Right cardiac atrium (tissue), 5 donors: Measurements from ENCODE around the gene PIK3CB. TPM values are rescaled to one million over a fixed set of nuclear protein-coding genes. Genes with fewer than 3 reads are reported as not detected.
A peak's percentile ranks its signal among the peaks of the same experiment; 100 is the strongest.

Experiments used
- ATAC-seq, 2 donors: fragments of 200-7000 bp; cut with Tn5 transposase; one replicate each; pipeline versions ENCODE4 v1.8.0 to v1.9.1; 2020; ENCODE audit warnings: moderate library complexity in 2 of 2, mild to moderate bottlenecking in 1 of 2
- DNase-seq, 3 donors: peaks; one replicate each; pipeline ENCODE4 v3.0.0-alpha.2; 2020
- H3K27ac ChIP-seq: one replicate; pipeline ENCODE4 v1.5.1; 2013; ENCODE audit warnings: mild to moderate bottlenecking, low read length, control low read depth, moderate library complexity
- H3K27me3 ChIP-seq: one replicate; pipeline ENCODE4 v1.6.1; 2013; ENCODE audit not compliant: control insufficient read depth, insufficient read depth
- H3K4me1 ChIP-seq: one replicate; pipeline ENCODE4 v1.6.1; 2013; ENCODE audit warnings: low read length; ENCODE audit not compliant: control insufficient read depth, insufficient read depth
- H3K4me3 ChIP-seq: one replicate; pipeline ENCODE4 v1.5.1; 2013; ENCODE audit warnings: low read length, control low read depth
- H3K9me3 ChIP-seq: one replicate; pipeline ENCODE4 v1.6.1; 2013; ENCODE audit warnings: low read length; ENCODE audit not compliant: control insufficient read depth
- WGBS: extraction: QIAGEN DNeasy Blood & Tissue Kit; methylation state at CpG from one replicate; pipeline ENCODE4 v1.1.7; 2013; 5-methylcytosine and 5-hydroxymethylcytosine counted together
- intact Hi-C, 4 donors: fragments of 100-400 bp; cut with DNase I; formaldehyde crosslinking; loops; one replicate each; pipeline versions ENCODE4 v1.11.0 to v1.14.0; 2022 to 2023
- polyA plus RNA-seq: library from polyadenylated mRNA; stranded (reverse); fragments of 200-250 nt; gene quantifications from one replicate; pipeline ENCODE4 v1.2.3, GENCODE V29; 2013
- total RNA-seq, 4 donors: library from RNA; stranded (reverse); fragmentation: NEBNext Ultra II Directional; extraction: Animal tissue kit (Norgen Biotek cat#: 25700); gene quantifications; one replicate each; pipeline ENCODE4 v1.2.1, GENCODE V29; 2021
- donor health status: healthy with polysubstance abuse.
- donor health status: DM: no; HTN: yes; CAD: no.
- donor health status: DM: no; HTN: no; CAD: no.
- donor health status: DM: no; HTN: yes; CAD: no; lungs with severe emphysema.
- donor health status: DM: yes; HTN: yes; CAD: no.

PIK3CB gene
- total and polyA plus RNA-seq, 5 donors = 12.6 to 33.2 (median 31.9) TPM

- H3K27me3 ChIP-seq = no peaks in the 10 kb centered on the region
- WGBS = 99% methylated on average over 1 of the region's 1 CpG
- H3K4me3 ChIP-seq = no peak overlapping the region
- peaks cover 2% of the 10 kb centered on the region for H3K9me3 ChIP-seq
- ATAC-seq = no peak
- intact Hi-C loops = no loop called here
- DNase-seq = no peak
- no peaks in the 10 kb centered on the region for H3K4me1 ChIP-seq
- H3K27ac ChIP-seq = no peak overlapping the region
These were observed 156.6 kb downstream of the PIK3CB start for GRCh38 chr3:138678086-138678485.

DNA sequence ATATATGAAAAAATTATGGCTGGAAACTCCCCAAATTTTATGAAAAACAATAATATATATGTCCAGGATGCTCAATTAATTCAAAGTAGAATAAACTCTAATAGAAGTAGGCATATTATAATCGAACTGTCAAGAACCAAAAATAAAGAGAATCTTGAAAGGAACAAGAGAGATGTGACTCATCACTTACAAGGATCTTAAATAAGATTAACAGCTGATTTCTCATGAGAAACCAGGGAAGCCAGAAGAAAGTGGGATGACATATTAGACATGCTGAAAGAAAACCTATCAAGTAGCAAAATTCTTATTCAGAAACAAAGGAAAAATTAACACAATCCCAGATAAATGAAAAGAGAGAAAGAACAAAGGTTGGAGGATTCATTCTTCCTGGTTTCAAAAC lies 159.3 kb downstream of the PIK3CB start:
- Histone ChIP-seq H3K27ac (no peak overlapping the region), H3K9me3 (peaks cover 2% of the 10 kb centered on the region), H3K27me3 (no peaks in the 10 kb centered on the region), H3K4me1 (peaks cover 2% of the 10 kb centered on the region), H3K4me3 (no peak overlapping the region)
- WGBS = 94% methylated on average over 1 of the region's 1 CpG
- intact Hi-C loops = no loop called here
- DNase-seq = no peak
- no peak for ATAC-seq

GRCh38 chr3:138673641-138674530 lies 160.8 kb downstream of the PIK3CB start:
- peak in 1 of 2 donors; percentile 48 for ATAC-seq
- Histone ChIP-seq H3K9me3 (peaks cover 2% of the 10 kb centered on the region), H3K4me3 (no peak overlapping the region), H3K27me3 (no peaks in the 10 kb centered on the region), H3K27ac (no peak overlapping the region), H3K4me1 (peaks cover 2% of the 10 kb centered on the region)
- intact Hi-C loops = no loop called here
- 66% methylated on average over 4 of the region's 4 CpGs for WGBS
- DNase-seq = no peak

DNA sequence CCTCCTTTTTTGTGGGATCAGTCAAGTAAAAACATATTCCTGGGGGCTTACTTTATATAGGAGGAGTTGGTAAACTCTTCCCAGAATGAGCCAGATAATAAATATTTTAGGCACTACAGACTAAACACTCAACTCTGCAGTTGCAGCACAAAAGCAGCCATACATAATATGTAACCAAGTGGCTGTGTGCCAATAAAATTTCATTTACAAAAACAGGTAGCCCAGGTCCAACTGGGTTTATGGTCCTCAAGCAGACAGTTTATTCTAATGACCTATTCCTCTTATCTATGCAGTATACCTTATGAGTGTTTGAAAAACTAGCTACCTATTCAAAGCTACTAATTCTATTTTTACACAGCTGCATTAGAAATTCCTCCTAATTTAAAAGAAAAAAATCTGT lies 164.3 kb downstream of the PIK3CB start:
- Histone ChIP-seq H3K27me3 (no peaks in the 10 kb centered on the region), H3K4me3 (no peak overlapping the region), H3K4me1 (peaks cover 2% of the 10 kb centered on the region), H3K9me3 (peaks cover 2% of the 10 kb centered on the region), H3K27ac (no peak overlapping the region)
- DNase-seq (no peak), ATAC-seq (no peak)
- intact Hi-C loops = no loop called here

- Histone ChIP-seq H3K4me1 (peaks cover 2% of the 10 kb centered on the region), H3K4me3 (no peak overlapping the region), H3K27me3 (no peaks in the 10 kb centered on the region), H3K27ac (no peak overlapping the region), H3K9me3 (no peaks in the 10 kb centered on the region)
- DNase-seq (no peak), ATAC-seq (no peak)
- intact Hi-C loops = no loop called here
- WGBS = 37% methylated on average over 1 of the region's 1 CpG
These were observed 166.6 kb downstream of the PIK3CB start for GRCh38 chr3:138668107-138668506.

GRCh38 chr3:138657508-138657907 lies 177.2 kb downstream of the PIK3CB start:
- DNase-seq (no peak), ATAC-seq (no peak)
- H3K27me3 ChIP-seq = no peaks in the 10 kb centered on the region
- H3K4me3 ChIP-seq = no peak overlapping the region
- 66% methylated on average over 2 of the region's 2 CpGs for WGBS
- H3K4me1 ChIP-seq = no peaks in the 10 kb centered on the region
- intact Hi-C loops = no loop called here
- no peak overlapping the region for H3K27ac ChIP-seq
- H3K9me3 ChIP-seq = no peaks in the 10 kb centered on the region

DNA sequence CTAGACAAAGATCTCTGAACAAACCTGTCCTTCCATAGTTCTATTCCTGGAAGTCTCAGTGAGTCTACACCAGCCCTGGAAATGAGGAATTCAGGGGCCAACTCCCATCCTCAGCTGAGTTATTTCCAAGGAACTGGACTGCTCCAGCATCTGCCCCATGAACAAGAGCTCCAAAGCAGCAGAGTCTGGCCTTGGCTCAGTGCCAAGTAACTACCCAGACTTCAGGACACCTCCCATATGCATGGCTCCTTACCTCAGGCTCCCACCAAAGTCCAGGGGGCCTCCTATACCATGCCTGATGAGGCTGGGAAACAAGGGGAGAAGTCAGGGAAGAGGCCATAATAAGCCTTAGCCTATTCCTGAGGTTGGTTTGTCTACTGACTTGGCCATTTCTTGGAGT lies 181.2 kb downstream of the PIK3CB start:
- Histone ChIP-seq H3K27ac (no peak overlapping the region), H3K9me3 (no peaks in the 10 kb centered on the region), H3K4me1 (no peaks in the 10 kb centered on the region), H3K27me3 (no peaks in the 10 kb centered on the region), H3K4me3 (no peak overlapping the region)
- DNase-seq (no peak), ATAC-seq (no peak)
- intact Hi-C loops = no loop called here

DNA sequence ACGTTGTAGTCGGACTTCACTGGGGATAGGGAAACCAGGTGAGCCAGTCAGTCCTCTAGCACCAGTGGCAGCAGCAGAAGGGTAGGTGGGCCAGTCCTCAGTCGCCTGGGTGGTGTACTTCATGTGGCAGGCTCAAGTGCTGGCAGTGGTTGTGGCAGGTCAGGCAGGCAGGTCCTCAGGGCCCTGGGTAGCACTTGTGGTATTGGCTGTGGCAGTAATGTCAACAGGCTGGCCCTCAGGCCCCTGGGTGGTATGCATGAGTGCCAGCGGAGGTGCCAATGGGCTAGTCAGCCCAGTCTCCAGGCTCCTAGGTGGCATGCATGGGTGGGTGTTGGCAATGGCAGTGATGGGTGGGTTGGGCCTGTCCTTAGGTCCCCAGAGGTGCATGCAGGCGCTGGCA lies 185.6 kb downstream of the PIK3CB start:
- Histone ChIP-seq H3K4me1 (no peaks in the 10 kb centered on the region), H3K9me3 (no peaks in the 10 kb centered on the region), H3K4me3 (no peak overlapping the region), H3K27ac (no peak overlapping the region), H3K27me3 (no peaks in the 10 kb centered on the region)
- DNase-seq (no peak), ATAC-seq (peak in 1 of 2 donors; percentile 22)
- intact Hi-C loops = no loop called here
- WGBS = over 99% methylated on average over 5 of the region's 5 CpGs

- Histone ChIP-seq H3K4me1 (no peaks in the 10 kb centered on the region), H3K4me3 (no peak overlapping the region), H3K9me3 (no peaks in the 10 kb centered on the region), H3K27ac (no peak overlapping the region), H3K27me3 (no peaks in the 10 kb centered on the region)
- intact Hi-C loops = no loop called here
- DNase-seq (no peak), ATAC-seq (no peak)
These were observed 188.2 kb downstream of the PIK3CB start for GRCh38 chr3:138646513-138646912.

- Histone ChIP-seq H3K4me1 (no peaks in the 10 kb centered on the region), H3K27me3 (no peaks in the 10 kb centered on the region), H3K27ac (no peak overlapping the region), H3K4me3 (no peak overlapping the region), H3K9me3 (no peaks in the 10 kb centered on the region)
- intact Hi-C loops = no loop called here
- no peak for ATAC-seq
- no peak for DNase-seq
These were observed 188.7 kb downstream of the PIK3CB start for GRCh38 chr3:138646008-138646407.

- 96% methylated on average over 1 of the region's 1 CpG for WGBS
- H3K4me1 ChIP-seq = no peaks in the 10 kb centered on the region
- no peak for ATAC-seq
- H3K27ac ChIP-seq = no peak overlapping the region
- H3K9me3 ChIP-seq = no peaks in the 10 kb centered on the region
- no peaks in the 10 kb centered on the region for H3K27me3 ChIP-seq
- DNase-seq = no peak
- intact Hi-C loops = no loop called here
- H3K4me3 ChIP-seq = no peak overlapping the region
These were observed 191.8 kb downstream of the PIK3CB start for GRCh38 chr3:138642927-138643253.
